ENCODE measurements around the gene DYNC2H1. TPM values are rescaled to one million over a fixed set of nuclear protein-coding genes. Genes with fewer than 3 reads are reported as not detected.
A peak's percentile ranks its signal among the peaks of the same experiment; 100 is the strongest.

Gene DYNC2H1
- total and polyA plus RNA-seq, 12 donors, result 2.2 to 5.9 (median 3.9) TPM

- Histone ChIP-seq H3K36me3 (peaks cover 0 to 5% (median 0%) of the 10 kb centered on the region in 9 donors), H3K4me1 (peaks cover 0 to 7% (median 0%) of the 10 kb centered on the region in 9 donors), H3K4me3 (no peak overlapping the region), H3K9me3 (no peaks in the 10 kb centered on the region), H3K27me3 (no peaks in the 10 kb centered on the region), H3K27ac (no peak overlapping the region)
- intact Hi-C loops (cut with DNase I), result no loop called here
- TF ChIP-seq CTCF (IDR thresholded peaks at IDR 0.05), result no peak
- DNase-seq (no peak), ATAC-seq (peak in 3 of 8 donors; percentile 12 to 38 (median 30))
- 60 to 76% methylated on average over 3 of the region's 3 CpGs for WGBS, 2 donors
Measured at GRCh38 chr11:103317118-103317517, 207.9 kb downstream of the DYNC2H1 start.

- 26 to 34% methylated on average over 6 of the region's 6 CpGs for WGBS, 2 donors
- H3K4me3 ChIP-seq, result no peak overlapping the region
- no peak for TF ChIP-seq CTCF (IDR thresholded peaks at IDR 0.05)
- peaks cover 0 to 17% (median 7%) of the 10 kb centered on the region in 9 donors for H3K4me1 ChIP-seq
- intact Hi-C loops (cut with DNase I), result loop anchor here in 2 of 10 donors (10.0 kb wide), 1 partner anchor 212 kb away; no protein-coding TSS in a partner anchor
- no peaks in the 10 kb centered on the region for H3K27me3 ChIP-seq
- H3K36me3 ChIP-seq, result peaks cover 0 to 12% (median 0%) of the 10 kb centered on the region in 9 donors
- DNase-seq (no peak), ATAC-seq (peak in 5 of 8 donors; percentile 42 to 73 (median 67))
- peak overlapping the region in 1 of 10 donors; percentile 15 for H3K27ac ChIP-seq
- no peaks in the 10 kb centered on the region for H3K9me3 ChIP-seq
Measured at GRCh38 chr11:103322821-103323220, 213.6 kb downstream of the DYNC2H1 start.

GRCh38 chr11:103325686-103326069 is 216.5 kb downstream of the DYNC2H1 start:
- Histone ChIP-seq H3K4me1 (peaks cover 0 to 17% (median 7%) of the 10 kb centered on the region in 9 donors), H3K27me3 (no peaks in the 10 kb centered on the region), H3K36me3 (peaks cover 0 to 12% (median 0%) of the 10 kb centered on the region in 9 donors), H3K27ac (no peak overlapping the region), H3K9me3 (no peaks in the 10 kb centered on the region), H3K4me3 (no peak overlapping the region)
- intact Hi-C loops (cut with DNase I), result loop anchor here in 8 of 10 donors (2.0 to 10.0 kb wide), 4 partner anchors 209 to 277 kb away; no protein-coding TSS in a partner anchor
- DNase-seq, result no peak
- no peak for TF ChIP-seq CTCF (IDR thresholded peaks at IDR 0.05)
- 62 to 71% methylated on average over 7 of the region's 7 CpGs for WGBS, 2 donors
- ATAC-seq, result no peak

- peak in 1 of 2 donors; percentile 42 for DNase-seq
- WGBS, 2 donors, result 71 to 78% methylated on average over 25 of the region's 25 CpGs
Measured at GRCh38 chr11:103326070-103326794, 217.0 kb downstream of the DYNC2H1 start.

More at GRCh38 chr11:103326070-103326794, 217.0 kb downstream of the DYNC2H1 start:
- TF ChIP-seq CTCF (IDR thresholded peaks at IDR 0.05), result peak; percentile 31 to 75 (median 63)
- Histone ChIP-seq H3K4me3 (no peak overlapping the region), H3K9me3 (no peaks in the 10 kb centered on the region), H3K4me1 (peaks cover 0 to 17% (median 7%) of the 10 kb centered on the region in 9 donors), H3K27ac (no peak overlapping the region), H3K36me3 (peaks cover 0 to 10% (median 0%) of the 10 kb centered on the region in 9 donors), H3K27me3 (no peaks in the 10 kb centered on the region)
- intact Hi-C loops (cut with DNase I), result loop anchor here in 8 of 10 donors (2.0 to 10.0 kb wide), 4 partner anchors 209 to 276 kb away; no protein-coding TSS in a partner anchor
- peak; percentile 38 to 79 (median 76) for ATAC-seq

Measured in heart right ventricle (tissue), 16 donors.